K562 (cell line): ENCODE results near the gene COL25A1. TPM values are rescaled to one million over a fixed set of nuclear protein-coding genes. Genes with fewer than 3 reads are reported as not detected.

Source experiments
- ATAC-seq: fragments of 200-7000 bp; cut with Tn5 transposase; 3 replicates; pipeline ENCODE4 v1.9.1; 2020; ENCODE audit warnings: moderate library complexity
- BruUV-seq: library from RNA; stranded (reverse); fragments of 400-500 nt; replicated peaks from 2 replicates; lab custom pipeline; 2021; lab: Mats Ljungman, UMichigan
- CTCF ChIA-PET: fragments of 300-600 bp; formaldehyde crosslinking; extraction: SDS; loops from one replicate; lab custom pipeline; 2021; ENCODE audit warnings: low intra/inter-chr PET ratio; lab: Yijun Ruan, JAX
- POLR2A ChIA-PET: fragments of 300-600, 350-650 bp; sonication (Branson Sonifier 250); formaldehyde crosslinking; extraction: SDS; loops from one replicate; lab custom pipeline; 2021; ENCODE audit warnings: antibody characterized with exemption, inconsistent platforms; lab: Yijun Ruan, JAX
- DNase-seq, 4 experiments: peaks; one replicate each; pipeline versions ENCODE4 v3.0.0 to v3.0.0-alpha.2; 2011 to 2018; ENCODE audit warnings: low spot score in 3 of 4, mixed read lengths in 3 of 4; ENCODE audit errors: extremely low read depth in 1 of 4
- FAIRE-seq: peaks from 2 replicates; lab custom pipeline; 2011; peaks lifted over from hg19 to GRCh38; lab: Jason Lieb, UNC
- H2AFZ ChIP-seq: 2 replicates; pipeline ENCODE4 v1.6.0; 2011; ENCODE audit warnings: low read depth, low read length, control low read depth, inconsistent platforms
- H3K27ac ChIP-seq: fragments of 200-600 bp; 3 replicates; pipeline ENCODE4 v1.8.0; 2011; ENCODE audit warnings: low read depth, mild to moderate bottlenecking, control low read depth, inconsistent platforms, low read length, moderate library complexity, mixed read lengths; ENCODE audit errors: extremely low read depth
- H3K27me3 ChIP-seq, 2 experiments: fragments of 300-600 bp in 1 of 2; 2 replicates in 1 of 2; 3 replicates in 1 of 2; pipeline versions ENCODE4 v1.6.0 to v1.8.0; 2011; ENCODE audit warnings: inconsistent platforms in 2 of 2, low read length in 2 of 2, mild to moderate bottlenecking in 1 of 2, mixed read lengths in 1 of 2, moderate library complexity in 1 of 2; ENCODE audit not compliant: control insufficient read depth in 2 of 2, insufficient read depth in 2 of 2
- H3K36me3 ChIP-seq: fragments of 300-600 bp; 3 replicates; pipeline ENCODE4 v1.8.0; 2011; ENCODE audit warnings: mild to moderate bottlenecking, low read length, inconsistent platforms; ENCODE audit not compliant: control insufficient read depth, insufficient read depth
- H3K4me1 ChIP-seq, 2 experiments: fragments of 200-600 bp in 1 of 2; replicated peaks in 1 of 2; 2 replicates in 1 of 2; 3 replicates in 1 of 2; pipeline versions ENCODE4 v1.5.1 to v1.8.0; 2011; ENCODE audit warnings: inconsistent platforms in 2 of 2, low read length in 2 of 2, mild to moderate bottlenecking in 1 of 2, mixed read lengths in 1 of 2, moderate library complexity in 1 of 2; ENCODE audit not compliant: control insufficient read depth in 2 of 2, insufficient read depth in 2 of 2
- H3K4me2 ChIP-seq: 2 replicates; pipeline ENCODE4 v1.6.1; 2011; ENCODE audit warnings: low read length, control low read depth, inconsistent platforms, mixed read lengths; ENCODE audit not compliant: insufficient read depth
- H3K4me3 ChIP-seq: fragments of 200-600 bp; sonication (generic), shearing (Covaris generic); 2 replicates; pipeline ENCODE4 v1.5.1; 2016; ENCODE audit warnings: control low read depth, inconsistent platforms
- H3K79me2 ChIP-seq: fragments of 200-600 bp; 3 replicates; pipeline ENCODE4 v1.8.0; 2011; ENCODE audit warnings: low read length, inconsistent platforms; ENCODE audit not compliant: control insufficient read depth, insufficient read depth
- H3K9ac ChIP-seq, 2 experiments: 2 replicates each; pipeline versions ENCODE4 v1.6.0 to v1.6.1; 2011; ENCODE audit warnings: low read depth in 2 of 2, low read length in 2 of 2, control low read depth in 1 of 2, inconsistent platforms in 1 of 2, mild to moderate bottlenecking in 1 of 2, mixed read lengths in 1 of 2; ENCODE audit not compliant: insufficient read depth in 1 of 2
- H3K9me1 ChIP-seq: one replicate; pipeline ENCODE4 v1.6.0; 2011; ENCODE audit warnings: inconsistent platforms, mild to moderate bottlenecking, low read length, moderate library complexity; ENCODE audit not compliant: control insufficient read depth, insufficient read depth
- H3K9me3 ChIP-seq: replicated peaks from 2 replicates; pipeline ENCODE4 v1.5.1; 2011; ENCODE audit warnings: low read depth, low read length, inconsistent platforms; ENCODE audit not compliant: control insufficient read depth, insufficient read depth
- H4K20me1 ChIP-seq: replicated peaks from 2 replicates; pipeline ENCODE4 v1.6.1; 2011; ENCODE audit warnings: low read length, inconsistent platforms, mixed read lengths; ENCODE audit not compliant: control insufficient read depth, insufficient read depth
- BRD4 ChIP-seq: fragments of 200-600 bp; sonication (generic); IDR thresholded peaks from 2 replicates; pipeline ENCODE4 v1.6.1; 2017; ENCODE audit warnings: inconsistent platforms
- CHD1 ChIP-seq: fragments of 200-600 bp; sonication (generic); IDR thresholded peaks from one replicate; pipeline ENCODE4 v1.6.1; 2012; ENCODE audit warnings: mild to moderate bottlenecking, moderate library complexity, low read length, inconsistent platforms
- FOXJ2 ChIP-seq: fragments of 200-800 bp; sonication (Bioruptor generic); IDR thresholded peaks from 2 replicates; pipeline ENCODE4 v1.6.1; 2016; ENCODE audit warnings: missing genetic modification characterization, missing compliant biosample characterization
- GTF2B ChIP-seq: IDR thresholded peaks from 2 replicates; pipeline ENCODE4 v1.6.1; 2011; ENCODE audit not compliant: insufficient read length; ENCODE audit errors: extremely low read depth
- SPI1 ChIP-seq: IDR thresholded peaks from 2 replicates; pipeline ENCODE4 v1.6.1; 2011; ENCODE audit warnings: low read depth, low read length, control low read depth, borderline replicate concordance
- TCF15 ChIP-seq: fragments of 250-450 bp; sonication (Bioruptor Pico); IDR thresholded peaks from 2 replicates; pipeline ENCODE4 v1.8.0; 2022; ENCODE audit warnings: moderate library complexity, mild to moderate bottlenecking, inconsistent platforms
- ZNF3 ChIP-seq: fragments of 250-450 bp; sonication (Bioruptor Pico); IDR thresholded peaks from 2 replicates; pipeline ENCODE4 v1.5.0; 2021; ENCODE audit warnings: mild to moderate bottlenecking, moderate library complexity
- ZNF395 ChIP-seq: fragments of 200-800 bp; sonication (Bioruptor generic); IDR thresholded peaks from 2 replicates; pipeline ENCODE4 v1.6.1; 2017; ENCODE audit warnings: missing genetic modification characterization, missing compliant biosample characterization
- ZNF695 ChIP-seq: fragments of 450-650 bp; formaldehyde crosslinking; IDR thresholded peaks from 2 replicates; pipeline ENCODE4 v1.4.0; 2020; ENCODE audit warnings: mild to moderate bottlenecking, moderate library complexity
- ZNF79 ChIP-seq: fragments of 250-450 bp; sonication (Bioruptor Pico); IDR thresholded peaks from 2 replicates; pipeline ENCODE4 v1.4.0; 2020; ENCODE audit warnings: low read depth, mild to moderate bottlenecking, moderate library complexity
- WGBS: fragments of 100-300 bp; shearing (Covaris generic); methylation state at CpG from one replicate; pipeline ENCODE4 v1.1.6; 2016; ENCODE audit warnings: low coverage, mixed read lengths; ENCODE audit not compliant: insufficient coverage; ENCODE audit errors: missing lambda C conversion rate; 5-methylcytosine and 5-hydroxymethylcytosine counted together
- in situ Hi-C: fragments of 300-500 bp; cut with MboI; formaldehyde crosslinking; loops from 4 replicates; pipeline ENCODE4 v1.15.0; 2018; ENCODE audit warnings: inconsistent platforms, mixed read lengths
- intact Hi-C: fragments of 100-400 bp; cut with micrococcal nuclease; formaldehyde crosslinking; loops from 2 replicates; pipeline ENCODE4 v1.14.2; 2022
- polyA plus RNA-seq, 8 experiments: library from polyadenylated mRNA; depleted of rRNA in 4 of 8; stranded (reverse) in 5 of 8; unstranded in 3 of 8; fragments of >200 nt; fragmentation: Nextera tagmentation in 2 of 8; fragmentation: Illumina TruSeq in 1 of 8; extraction: Ambion mirVana in 2 of 8; extraction: Trizol in 1 of 8; gene quantifications; 2 replicates each; pipeline versions ENCODE4 v1.2.1 to v1.2.3, GENCODE V29; 2011 to 2014; ENCODE audit warnings: inconsistent platforms in 1 of 8, missing spikeins in 1 of 8
- total RNA-seq, 7 experiments: library from RNA; depleted of rRNA in 6 of 7; stranded (reverse); fragments of >200 nt in 6 of 7; fragmentation: Illumina TruSeq in 2 of 7; extraction: Trizol in 2 of 7; gene quantifications; 2 replicates each; pipeline versions ENCODE4 v1.2.1 to v1.2.3, GENCODE V29; 2011 to 2021; ENCODE audit warnings: low replicate concordance in 1 of 7

Gene COL25A1
- total and polyA plus RNA-seq, 9 of the 15 experiments (the other 6 are each of a cell fraction or from before 2014, with no cell fraction given): 0.03 to 0.62 (median 0.27) TPM

- TF ChIP-seq GTF2B (no peak), FOXJ2 (no peak), CHD1 (no peak), ZNF395 (no peak), ZNF695 (CRISPR knock-in tag) (no peak), ZNF79 (CRISPR knock-in tag) (no peak), BRD4 (no peak)
Measured at GRCh38 chr4:109233570-109233969, 68.9 kb downstream of the COL25A1 start (continued).

- no peaks in the 10 kb centered on the region for H3K79me2 ChIP-seq
- ATAC-seq (no peak), DNase-seq (no peak), FAIRE-seq (no peak)
- in situ Hi-C loops (no loop called here), intact Hi-C loops (no loop called here)
- no peaks in the 10 kb centered on the region for H3K4me1 ChIP-seq
- H4K20me1 ChIP-seq: no peaks in the 10 kb centered on the region
- no peak overlapping the region for H3K9ac ChIP-seq
- no peak overlapping the region; the same call in 1 of the 2 replicates for H2AFZ ChIP-seq
- TF ChIP-seq TCF15 (CRISPR knock-in tag) (no peak), SPI1 (peak; percentile 79), ZNF3 (CRISPR knock-in tag) (no peak)
- 50% methylated on average over 1 of the region's 1 CpG for WGBS
- H3K27ac ChIP-seq: no peak overlapping the region
- H3K27me3 ChIP-seq: no peaks in the 10 kb centered on the region
- H3K4me3 ChIP-seq: no peak overlapping the region
- BruUV-seq: no TSS peak
- no peaks in the 10 kb centered on the region; the same call in 1 of the 2 replicates for H3K9me3 ChIP-seq
- H3K9me1 ChIP-seq: no peaks in the 10 kb centered on the region
- H3K36me3 ChIP-seq: no peaks in the 10 kb centered on the region
- ChIA-PET CTCF (no interaction called here), POLR2A (no interaction called here)
- no peak overlapping the region for H3K4me2 ChIP-seq
Measured at GRCh38 chr4:109232681-109233080, 69.8 kb downstream of the COL25A1 start.
